LHCN-M2 (cell line): ENCODE results near the gene VTA1. TPM values are rescaled to one million over a fixed set of nuclear protein-coding genes. Genes with fewer than 3 reads are reported as not detected.
"Not testable (repeated sequence)": the region's sequence is repeated elsewhere in the genome, so short reads cannot be mapped to it uniquely, and the experiment has no call there.

Source experiments
- DNase-seq: peaks from one replicate; pipeline ENCODE4 v3.0.0-alpha.2; 2012; ENCODE audit warnings: low read depth
- total RNA-seq: library from RNA; depleted of rRNA; stranded (reverse); fragments of >200 nt; gene quantifications from 2 replicates; pipeline ENCODE4 v1.2.3, GENCODE V29; 2014

VTA1 gene
- total RNA-seq, 1 experiment from 2014 or later: 82.8 TPM

DNA sequence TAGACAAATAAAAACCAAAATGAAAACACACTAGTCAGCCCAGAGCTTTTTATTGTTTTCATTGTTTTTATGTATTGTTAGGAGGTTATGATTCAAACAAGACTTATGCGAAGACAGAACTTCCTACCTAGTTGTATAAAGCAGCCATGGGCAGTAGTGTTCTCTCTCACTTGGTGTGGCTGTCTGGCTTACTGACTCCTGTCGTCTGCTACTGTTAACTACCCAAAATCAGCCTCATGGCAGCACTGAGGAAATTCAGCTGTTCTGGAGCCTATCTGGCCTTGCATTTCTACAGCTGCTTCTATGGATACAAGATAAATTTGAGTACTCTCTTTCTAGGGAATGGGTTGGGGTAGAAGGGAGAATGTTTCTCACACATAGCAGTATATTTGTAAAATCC, 20.4 kb downstream of the VTA1 start:
- no peak for DNase-seq

DNA sequence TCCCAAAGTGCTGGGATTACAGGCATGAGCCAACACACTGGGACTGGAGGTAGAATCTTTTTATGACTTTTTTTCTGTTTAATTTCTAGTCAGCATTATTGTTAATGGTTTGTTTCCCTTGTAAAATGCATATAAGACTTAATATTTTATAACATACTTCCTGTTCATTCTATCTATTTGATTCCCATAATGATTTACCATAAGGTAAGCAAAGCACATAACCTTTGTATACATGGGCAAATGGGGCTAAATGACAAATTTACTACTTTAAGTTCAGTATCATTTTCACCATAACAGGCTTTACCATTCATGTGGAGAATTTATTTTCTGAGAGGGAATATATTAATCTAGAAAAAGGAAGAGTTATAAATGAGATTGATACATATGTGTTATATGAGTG, 24.3 kb downstream of the VTA1 start:
- DNase-seq: no peak

DNA sequence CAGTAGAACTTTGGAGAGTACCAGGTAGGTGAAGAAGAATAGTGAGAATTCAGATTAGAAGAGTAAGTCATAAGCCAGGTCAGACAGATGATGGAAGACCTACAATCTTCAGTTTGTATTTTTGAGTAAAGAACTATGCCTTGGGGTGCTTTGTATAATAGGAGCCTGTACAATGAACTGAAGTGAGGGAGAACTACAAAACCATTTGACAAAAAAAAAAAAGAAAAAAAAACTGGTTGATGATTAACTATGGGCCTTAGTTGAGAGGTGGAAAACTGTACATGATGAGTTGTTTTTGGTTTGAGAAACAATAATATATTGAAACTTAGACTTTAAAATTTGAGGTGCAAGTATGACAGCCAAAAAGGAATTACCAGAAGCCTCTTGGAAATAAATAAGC, 25.7 kb downstream of the VTA1 start:
- no peak for DNase-seq

DNA sequence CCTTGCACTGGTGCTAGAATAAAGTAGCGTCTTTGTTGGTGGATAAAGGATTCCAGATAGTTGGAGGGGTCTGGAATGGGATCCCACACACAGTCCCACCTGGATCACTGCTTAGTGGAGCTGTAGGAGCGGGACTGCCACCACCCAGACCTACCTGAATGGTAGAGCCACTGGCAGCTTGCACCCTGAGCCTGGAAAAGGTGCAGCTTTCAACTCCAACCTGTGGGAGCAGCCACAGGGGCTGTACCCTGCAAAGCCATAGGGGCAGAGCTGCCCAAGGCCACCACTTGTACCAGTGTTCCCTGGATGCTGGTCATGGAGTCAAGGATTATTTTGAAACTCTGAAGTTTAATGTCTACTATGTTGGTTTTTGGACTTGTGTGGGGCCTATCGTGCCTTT, 26.9 kb downstream of the VTA1 start:
- DNase-seq: no peak

DNA sequence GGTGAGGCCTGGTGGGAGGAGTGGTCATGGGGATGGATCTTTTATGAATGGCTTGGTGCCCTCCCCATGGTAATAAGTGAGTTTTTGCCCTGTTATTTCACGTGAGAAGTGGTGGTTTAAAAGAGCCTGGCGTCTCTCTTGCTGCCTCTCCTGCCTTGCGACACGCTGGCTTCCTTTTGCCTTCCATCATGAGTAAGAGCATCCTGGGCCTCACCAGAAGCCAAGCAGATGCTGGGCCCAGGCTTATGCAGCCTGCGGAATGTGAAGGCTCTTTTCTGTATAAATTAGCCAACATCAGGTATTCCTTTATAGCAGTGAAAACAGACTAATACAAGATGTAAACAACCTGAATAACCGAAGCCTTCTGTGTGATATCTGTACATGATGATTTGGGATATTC, 27.6 kb downstream of the VTA1 start:
- no peak for DNase-seq

DNA sequence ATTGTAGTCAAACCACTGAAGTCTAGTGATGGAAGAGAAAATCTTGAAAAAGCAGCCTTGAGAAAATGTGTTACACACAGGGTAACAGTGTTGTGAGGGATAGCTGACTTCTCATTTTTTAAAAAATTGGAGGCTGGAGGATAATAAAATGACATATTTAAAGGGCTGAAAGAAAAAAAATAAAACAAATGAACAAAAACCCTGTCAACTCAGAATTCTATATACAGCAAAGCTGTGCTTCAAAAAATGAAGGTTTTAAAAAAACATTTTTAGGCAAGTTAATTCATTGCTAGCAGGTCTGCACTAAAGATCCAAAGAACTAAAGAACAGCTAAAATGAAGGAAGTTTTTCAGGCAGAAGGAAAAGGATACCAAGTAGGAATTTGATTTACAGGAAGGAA, 31.1 kb downstream of the VTA1 start:
- no peak for DNase-seq

DNA sequence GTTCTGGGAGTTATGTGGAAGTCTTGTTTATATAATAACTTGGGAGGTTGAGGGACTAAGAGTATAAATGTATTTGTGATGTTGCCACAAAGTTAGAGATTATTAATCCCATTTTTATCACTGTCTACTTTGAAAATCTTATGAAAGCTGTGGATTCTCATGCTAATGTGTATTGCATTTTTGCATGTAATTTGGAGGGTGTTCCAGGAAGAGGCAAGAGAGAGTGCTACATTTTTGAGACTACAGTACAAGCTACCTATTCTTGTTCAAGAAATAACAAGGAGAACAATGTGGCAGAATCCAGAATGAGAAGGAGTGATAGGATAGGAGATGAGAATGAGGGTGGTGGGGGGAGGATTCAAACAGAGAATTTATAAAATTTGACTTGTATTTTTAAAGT, 34.9 kb downstream of the VTA1 start:
- no peak for DNase-seq

DNA sequence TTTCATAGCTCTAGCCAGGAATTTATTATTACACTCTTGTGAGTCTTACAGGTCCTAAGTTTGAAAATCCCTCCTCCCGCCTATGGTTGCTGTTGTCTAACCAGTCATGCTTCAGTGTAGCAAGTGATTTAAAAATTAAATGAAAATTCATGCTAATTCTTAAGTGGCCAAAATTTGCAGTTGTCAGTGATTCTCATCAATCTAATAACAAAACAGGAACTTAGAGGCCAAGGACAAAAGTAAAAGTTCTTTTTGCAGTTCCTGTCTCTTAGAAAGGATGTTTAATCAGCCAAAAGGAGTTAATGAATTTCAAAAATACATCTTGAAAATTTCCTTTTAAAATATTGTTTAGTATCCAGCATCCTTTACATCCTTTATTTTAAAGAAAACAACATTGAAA, 36.3 kb downstream of the VTA1 start:
- no peak for DNase-seq

DNA sequence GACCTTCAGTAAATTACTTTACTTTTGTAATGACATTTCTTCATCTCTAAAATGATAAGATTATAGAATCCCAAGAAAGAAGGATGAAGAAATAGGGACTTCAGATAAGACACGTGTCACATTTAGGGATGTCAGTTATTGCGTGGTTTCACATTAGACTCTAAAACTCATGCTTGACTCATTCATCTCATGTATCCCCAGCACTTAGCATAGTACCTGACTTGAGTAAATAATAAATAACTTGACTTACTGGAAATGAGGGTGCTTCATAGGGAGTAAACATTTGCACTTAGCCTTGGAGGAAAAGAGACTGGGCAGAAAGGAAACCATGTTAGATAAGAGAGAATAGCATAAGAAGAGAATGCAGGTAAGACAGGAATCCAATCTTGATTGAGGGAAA, 37.2 kb downstream of the VTA1 start:
- no peak for DNase-seq

DNA sequence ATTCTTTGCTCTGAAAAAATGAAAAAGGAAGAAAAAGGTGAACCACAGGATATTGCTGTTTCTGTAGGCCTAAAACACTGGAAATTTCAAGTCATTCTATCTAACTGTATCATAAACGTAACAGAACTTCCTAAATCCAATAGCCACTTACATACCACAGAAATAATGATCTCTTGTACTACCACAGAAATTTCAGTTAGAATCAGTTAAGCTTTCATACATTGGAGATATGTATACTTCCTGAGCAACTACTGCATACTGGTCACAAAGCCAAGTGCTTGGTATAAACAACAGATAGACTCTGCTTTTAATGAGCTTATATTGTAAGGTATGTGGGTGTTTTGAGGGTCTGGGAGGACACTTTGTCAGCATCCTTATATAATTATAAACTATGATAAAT, 38.6 kb downstream of the VTA1 start:
- DNase-seq: no peak

DNA sequence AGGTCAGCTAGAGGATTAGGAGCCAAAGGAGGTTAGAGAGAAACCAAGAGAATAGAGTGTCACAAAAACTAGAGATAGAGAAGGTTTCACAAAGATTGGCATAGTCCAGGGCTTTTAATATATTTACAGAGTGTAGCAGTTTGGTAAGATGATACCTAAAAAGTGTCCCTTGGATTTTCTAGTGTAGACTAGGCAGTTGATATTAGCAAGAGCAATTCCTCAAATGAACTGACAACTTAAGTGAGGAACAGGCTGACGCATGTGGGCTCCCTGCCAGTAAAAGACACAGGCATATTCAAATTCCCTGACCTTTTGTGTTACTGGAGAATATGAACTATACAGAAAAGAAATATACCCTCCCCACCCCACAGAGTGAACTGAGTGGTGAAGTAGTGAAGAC, 40.1 kb downstream of the VTA1 start:
- DNase-seq: peak; percentile 69

DNA sequence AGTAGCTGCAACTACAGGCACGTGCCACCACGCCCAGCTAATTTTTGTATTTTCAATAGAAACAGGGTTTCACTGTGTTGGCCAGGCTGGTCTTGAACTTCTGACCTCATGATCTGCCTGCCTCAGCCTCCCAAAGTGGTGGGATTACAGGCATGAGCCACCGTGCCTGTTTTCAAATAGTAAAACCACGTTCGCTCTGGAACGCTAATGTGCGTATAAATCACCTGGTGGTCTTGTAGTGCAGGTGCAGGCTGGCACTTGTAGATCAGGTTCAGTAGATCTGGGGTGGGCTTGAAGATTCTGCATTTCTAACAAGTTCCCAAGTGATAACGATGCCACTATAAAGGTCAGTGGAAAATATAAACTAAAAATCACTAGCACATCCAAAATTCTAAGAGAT, 41.3 kb downstream of the VTA1 start:
- DNase-seq: not testable (repeated sequence)

DNA sequence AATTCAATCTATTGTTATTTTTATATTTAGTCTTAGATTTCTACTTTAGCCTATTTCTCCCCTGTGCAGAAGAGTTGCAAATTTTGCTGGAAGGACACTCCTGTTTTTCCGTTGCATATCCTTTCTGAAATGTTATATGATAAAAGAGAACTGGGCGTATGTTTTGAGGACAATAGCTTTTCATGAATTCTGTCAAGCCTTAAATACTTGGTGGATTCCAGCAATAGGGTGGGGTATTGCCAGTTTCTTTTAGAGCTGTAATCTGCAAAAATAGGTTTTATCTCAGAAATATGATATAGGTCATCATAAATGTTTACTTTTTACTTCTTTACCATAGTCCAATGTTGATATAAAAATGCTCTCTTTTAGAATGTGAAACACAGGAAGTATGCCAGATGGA, 42.0 kb downstream of the VTA1 start:
- no peak for DNase-seq

DNA sequence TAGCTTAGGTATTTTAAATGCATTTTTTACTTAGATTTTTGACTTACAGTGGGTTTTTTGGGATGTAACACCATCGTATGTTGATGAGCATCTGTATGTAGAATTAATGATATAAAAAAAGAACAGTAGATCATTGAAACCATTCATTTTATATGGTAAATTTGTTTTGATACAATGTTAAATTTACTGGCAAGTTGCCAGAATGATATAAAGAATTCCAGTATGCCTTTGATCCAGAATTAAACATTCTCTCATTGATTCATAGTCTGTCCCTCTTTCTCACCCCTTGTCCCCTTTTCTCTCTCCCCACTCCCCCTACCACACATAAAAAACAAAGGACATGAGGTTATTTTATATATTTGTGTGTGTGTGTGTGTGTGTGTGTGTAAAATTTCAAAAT, 45.3 kb downstream of the VTA1 start:
- DNase-seq: no peak

DNA sequence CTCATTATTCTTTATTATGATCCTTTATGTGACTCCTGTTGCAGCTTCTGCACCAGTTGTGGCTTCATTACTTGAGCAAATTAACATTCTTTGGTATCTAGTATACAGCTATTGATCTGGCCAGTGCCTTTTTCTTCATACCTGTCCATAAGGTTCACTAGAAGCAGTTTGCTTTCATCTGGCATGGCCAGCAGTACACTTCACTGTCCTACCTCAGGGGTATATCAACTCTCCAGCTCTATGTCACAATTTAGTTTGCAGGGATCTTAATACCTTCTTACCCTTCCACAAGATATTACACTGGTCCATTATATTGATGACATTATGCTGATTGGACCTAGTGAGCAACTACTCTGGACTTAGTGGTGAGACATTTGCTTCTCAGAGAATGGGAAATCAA, 46.6 kb downstream of the VTA1 start:
- DNase-seq: no peak

DNA sequence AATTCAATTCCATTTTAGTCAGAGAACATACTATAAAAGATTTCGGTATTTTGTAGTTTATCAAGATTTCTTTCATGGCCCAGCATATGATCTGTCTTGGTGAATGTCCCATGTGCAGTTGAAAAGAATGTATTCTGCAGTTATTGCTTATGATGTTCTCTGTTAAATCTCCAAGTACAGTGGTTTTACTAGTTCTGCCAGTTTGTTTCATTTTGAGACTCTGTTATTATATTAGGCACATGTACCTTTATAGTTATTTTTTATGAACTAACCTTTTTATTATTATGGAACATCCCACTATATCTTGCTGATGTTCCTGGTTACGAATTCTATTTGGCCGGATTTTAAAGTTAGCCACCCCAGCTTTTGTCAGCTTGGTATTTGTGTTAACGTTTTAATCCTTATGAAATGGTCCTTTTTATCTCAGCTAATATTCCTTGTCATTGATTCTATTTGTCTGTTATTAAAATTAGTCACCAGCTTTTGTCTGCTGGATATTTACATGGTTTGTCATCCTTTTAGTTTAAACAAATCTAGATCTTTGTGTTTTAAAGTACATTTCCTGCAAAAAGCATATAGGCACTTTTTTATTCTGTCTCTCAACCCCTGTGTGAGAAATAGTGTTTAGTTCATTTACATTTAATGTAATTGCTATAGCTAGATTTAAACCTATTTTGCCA, 48.9 kb downstream of the VTA1 start:
- no peak for DNase-seq

DNA sequence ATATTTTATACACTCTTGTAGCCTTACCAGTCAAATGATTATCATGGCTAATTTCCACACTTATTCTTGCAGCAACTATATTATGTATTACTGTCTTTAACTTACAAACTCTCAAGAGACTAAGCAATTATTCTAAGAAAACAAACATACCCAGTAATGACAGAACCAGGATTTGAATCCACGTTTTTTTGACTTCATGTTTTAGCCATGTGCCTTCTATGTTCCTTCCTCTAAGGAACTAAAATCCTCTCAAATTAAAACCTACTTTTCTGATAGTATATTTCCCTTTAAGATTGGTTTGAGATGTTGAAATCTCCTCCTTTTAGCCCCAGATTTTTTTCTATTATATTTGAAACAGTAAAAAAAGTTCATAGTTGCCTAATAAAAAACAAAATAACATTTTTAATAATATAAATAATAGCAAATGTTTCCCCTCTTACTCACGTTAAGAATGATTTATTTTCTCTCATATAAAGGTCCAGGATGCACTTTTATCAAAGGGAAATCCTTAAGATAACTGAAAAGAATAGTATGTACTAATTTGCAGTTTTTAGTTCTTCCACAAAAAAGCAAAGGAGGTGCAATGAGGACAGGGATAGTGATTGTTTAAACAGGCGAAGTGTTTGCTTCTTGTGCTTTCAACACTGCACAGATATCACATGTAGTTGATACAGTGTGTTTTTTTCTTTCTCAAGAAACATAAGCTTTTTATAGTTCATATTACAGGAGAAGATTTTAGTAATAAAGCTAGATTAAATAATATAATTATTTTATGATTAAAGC, 54.0 kb downstream of the VTA1 start:
- DNase-seq: no peak

DNA sequence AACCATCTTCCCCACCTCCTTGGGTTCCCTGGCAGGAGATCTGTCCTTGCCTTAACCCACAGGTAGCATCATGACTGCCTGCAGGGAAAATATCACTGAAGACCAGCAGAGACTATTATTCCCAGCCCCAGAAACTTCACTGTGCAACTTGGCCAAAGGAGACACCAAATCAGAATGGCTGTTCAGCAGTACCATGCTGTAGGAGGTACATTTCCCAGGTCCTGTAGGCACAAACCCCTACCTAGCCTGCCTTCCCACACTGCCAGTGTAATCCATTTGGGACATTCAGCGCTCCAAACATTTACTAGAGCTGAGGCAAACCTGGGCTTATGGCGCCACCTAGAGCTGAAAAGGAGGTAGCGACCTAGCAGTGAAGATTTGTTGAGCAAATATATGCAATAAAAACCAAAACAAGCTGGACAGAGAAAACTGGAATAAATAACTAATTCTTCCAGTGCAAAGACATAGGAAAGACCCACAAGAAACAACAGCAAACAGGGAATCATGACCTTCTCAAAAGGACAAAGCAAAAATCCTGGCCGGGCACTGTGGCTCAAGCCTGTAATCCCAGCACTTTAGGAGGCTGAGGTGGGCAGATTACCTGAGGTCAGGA, 60.3 kb downstream of the VTA1 start:
- peak; percentile 54 for DNase-seq

DNA sequence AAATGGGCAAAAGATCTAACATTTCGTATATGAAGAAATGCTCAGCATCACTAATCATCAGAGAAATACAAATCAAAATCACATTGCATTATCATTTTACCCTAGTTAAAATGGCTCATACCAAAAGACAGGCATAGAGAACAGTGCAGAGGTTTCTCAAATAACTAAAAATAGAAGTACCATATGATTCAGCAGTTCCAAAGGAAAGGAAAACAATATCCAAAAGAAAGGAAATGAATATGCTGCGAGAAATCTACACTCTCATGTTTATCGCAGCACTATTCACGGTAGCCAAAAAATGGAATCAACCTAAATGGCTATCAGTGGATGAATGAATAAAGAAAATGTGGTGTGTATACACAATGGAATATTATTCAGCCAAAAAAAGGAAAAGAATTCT, 63.5 kb downstream of the VTA1 start:
- DNase-seq: peak; percentile 7

DNA sequence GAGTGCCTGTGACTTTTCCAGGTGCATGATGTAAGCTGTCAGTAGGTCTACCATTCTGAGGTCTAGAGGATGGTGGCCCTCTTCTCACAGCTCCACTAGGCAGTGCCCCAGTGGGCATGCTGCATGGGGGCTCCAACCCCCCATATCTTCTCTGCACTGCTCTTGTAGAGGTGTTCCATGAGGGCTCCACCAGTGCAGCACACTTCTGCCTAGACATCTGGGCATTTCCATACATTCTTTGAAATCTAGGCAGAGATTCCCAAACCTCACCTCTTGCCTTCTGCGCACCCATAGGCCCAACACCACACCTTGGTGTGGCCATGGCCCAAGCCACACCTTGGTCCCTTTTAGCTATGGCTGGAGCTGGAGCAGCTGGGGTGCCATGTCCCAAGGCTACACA, 66.3 kb downstream of the VTA1 start:
- DNase-seq: no peak

DNA sequence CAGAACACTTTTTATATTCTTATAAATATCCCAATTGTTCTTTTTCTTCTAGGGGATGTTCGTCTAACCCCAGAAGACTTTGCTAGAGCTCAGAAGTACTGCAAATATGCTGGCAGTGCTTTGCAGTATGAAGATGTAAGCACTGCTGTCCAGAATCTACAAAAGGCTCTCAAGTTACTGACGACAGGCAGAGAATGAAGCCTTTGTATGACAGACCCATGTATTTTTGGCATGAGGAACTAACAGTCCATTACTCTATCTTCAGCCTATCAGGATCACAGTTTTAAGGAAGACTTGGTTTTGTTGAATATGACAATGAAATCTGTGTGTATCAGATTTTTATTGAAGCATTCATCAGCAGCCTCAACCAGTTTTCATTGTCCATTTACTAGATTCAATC, 71.4 kb downstream of the VTA1 start:
- DNase-seq: no peak

DNA sequence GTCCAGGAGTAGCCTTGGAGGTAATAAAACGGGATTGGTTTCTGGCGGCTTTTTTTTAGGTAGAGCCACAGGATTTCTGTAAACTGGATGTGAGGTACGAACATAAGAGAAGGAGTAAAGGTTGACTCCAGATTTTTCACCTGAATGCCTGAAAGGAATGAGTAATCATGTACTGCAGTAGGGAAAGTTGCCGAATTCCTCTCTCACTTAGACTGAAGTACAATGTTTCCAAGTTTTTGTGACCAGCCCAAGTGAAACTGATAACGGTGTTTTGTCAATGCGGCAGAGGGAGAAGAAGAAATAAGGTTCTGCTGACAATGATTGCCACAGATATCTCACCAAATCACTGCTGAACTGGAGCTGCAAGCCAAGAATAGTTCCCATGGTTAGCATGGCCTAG, 75.0 kb downstream of the VTA1 start:
- no peak for DNase-seq

DNA sequence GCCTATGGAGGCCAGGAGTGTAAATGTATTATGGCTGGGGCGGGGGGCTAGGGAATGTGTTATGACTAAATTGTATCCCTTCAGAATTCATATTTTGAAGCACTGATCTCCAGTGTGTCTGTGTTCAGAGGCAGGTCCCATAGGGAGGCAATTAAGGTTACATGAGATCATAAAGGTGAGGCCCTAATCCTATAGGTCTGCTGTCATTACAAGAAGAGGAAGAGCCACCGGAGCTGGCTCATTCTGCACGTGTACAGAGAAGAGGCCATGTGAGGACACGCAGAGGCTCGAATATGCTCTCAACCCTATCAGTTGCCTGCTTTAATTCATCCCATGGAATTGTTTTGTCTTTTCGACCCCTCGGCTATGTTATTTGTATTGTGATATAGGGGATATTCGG, 76.9 kb downstream of the VTA1 start:
- no peak for DNase-seq
